Measurements from ENCODE around the gene YIPF3. TPM values are rescaled to one million over a fixed set of nuclear protein-coding genes. Genes with fewer than 3 reads are reported as not detected.
"Not testable (repeated sequence)": the region's sequence is repeated elsewhere in the genome, so short reads cannot be mapped to it uniquely, and the experiment has no call there.

Gene YIPF3
- polyA plus RNA-seq (120 to 138 TPM (median 136 TPM) in 3 replicates), polyA minus RNA-seq (142 to 213 TPM (median 144 TPM) in 3 replicates)
- polyA plus RNA-seq (2011; ENCODE audit: low read depth), result 29.2 TPM
- polyA plus RNA-seq (2011; cell fraction: cytosol; rRNA removed), result 103 and 104 TPM in 2 replicates
- 154 and 155 TPM in 2 replicates for polyA plus RNA-seq (2011; cell fraction: nucleus; rRNA removed)
- polyA plus RNA-seq (2012; ENCODE audit: low replicate concordance), result 63.0 and 89.2 TPM in 2 replicates
- polyA minus RNA-seq (2011; cell fraction: cytosol; rRNA and poly(A)+ RNA removed), result 90.5 TPM
- polyA minus RNA-seq (2011; cell fraction: nucleus; rRNA and poly(A)+ RNA removed), result 57.6 and 64.5 TPM in 2 replicates

DNA sequence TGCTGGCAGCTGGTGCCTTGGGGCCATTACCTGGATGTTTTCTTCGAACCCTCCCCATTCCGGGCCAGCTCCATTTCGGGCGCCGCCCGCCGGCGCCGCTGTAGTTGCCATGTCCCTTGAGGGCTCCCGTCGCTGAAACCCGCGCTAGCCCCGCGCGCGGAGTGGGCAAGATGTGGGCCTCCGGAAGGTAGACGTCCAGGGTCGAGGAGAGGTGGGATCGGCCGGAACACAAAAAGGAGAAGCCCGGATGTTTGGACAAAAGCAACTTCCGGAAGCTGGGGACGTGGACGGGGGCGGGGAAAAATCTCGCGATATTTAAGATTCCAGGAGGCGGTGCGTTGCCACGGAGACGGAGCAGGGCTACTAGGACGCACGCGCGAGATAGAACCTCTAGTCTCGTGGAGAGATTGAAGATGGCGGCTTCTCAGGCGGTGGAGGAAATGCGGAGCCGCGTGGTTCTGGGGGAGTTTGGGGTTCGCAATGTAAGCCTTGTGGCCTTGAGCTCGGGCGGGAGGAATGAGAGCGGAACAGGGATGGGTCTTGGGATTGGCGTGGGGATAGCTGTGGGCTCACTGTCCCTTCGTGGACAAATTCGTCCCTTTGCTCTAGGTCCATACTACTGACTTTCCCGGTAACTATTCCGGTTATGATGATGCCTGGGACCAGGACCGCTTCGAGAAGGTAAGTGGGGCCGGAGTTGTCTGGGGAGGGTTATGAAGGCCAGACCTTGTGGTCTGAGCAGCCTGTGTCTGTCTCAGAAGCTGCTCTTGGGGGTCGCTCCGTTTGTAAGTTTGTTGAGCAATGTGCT lies at the start of gene YIPF3, which contains the start of gene POLR1C:
Gene YIPF3, minus strand, starts transcription at position 230 of the 808 bp plus-strand sequence. Its CDS starts 119 bp downstream, at position 111.
Gene POLR1C, plus strand, starts transcription at position 393 of the 808 bp plus-strand sequence. Its CDS starts 21 bp downstream, at position 414.
- dilution Hi-C loops (cut with MboI; ENCODE audit: extremely low pct_ligation_motif_present, low sequenced_read_pairs), result no loop called here
- FAIRE-seq (peak; percentile 61), DNase-seq (ENCODE audit: low read depth, low spot score) (peak; percentile 81)
- TF ChIP-seq CTCF (optimal IDR thresholded peaks at IDR 0.05 in 1 of 3, IDR thresholded peaks at IDR 0.05 in 1 of 3, conservative IDR thresholded peaks at IDR 0.05 in 1 of 3; ENCODE audit: extremely low read depth in 1 of 3, insufficient read depth in 2 of 3, low read length in 3 of 3) (no peak), EZH2 (IDR thresholded peaks at IDR 0.05; ENCODE audit: low read length) (no peak)
- peak within 1 kb of the TSS; percentile 98 for H3K4me2 ChIP-seq (ENCODE audit: control insufficient read depth, extremely low read depth, insufficient read depth, low read depth, low read length)
- H3K36me3 ChIP-seq (ENCODE audit: control insufficient read depth in 2 of 2, extremely low read depth in 1 of 2, insufficient read depth in 2 of 2, low read length in 2 of 2), result peaks cover 37 to 58% of the 10 kb centered on the region in 2 experiments
- peak within 1 kb of the TSS; percentile 92 for H3K27ac ChIP-seq (ENCODE audit: control insufficient read depth, insufficient read depth, low read length)
- H4K20me1 ChIP-seq (ENCODE audit: control insufficient read depth, extremely low read depth, insufficient read depth, low read length), result peaks cover 8% of the 10 kb centered on the region
- H3K9me3 ChIP-seq (ENCODE audit: control insufficient read depth, low read depth, low read length), result no peaks in the 10 kb centered on the region
- peak within 1 kb of the TSS; percentile 75 to 89 (median 86) for H3K4me3 ChIP-seq (ENCODE audit: control insufficient read depth in 2 of 3, extremely low read depth in 1 of 3, insufficient read depth in 2 of 3, low read depth in 1 of 3, low read length in 3 of 3)
- H3K9ac ChIP-seq (ENCODE audit: control insufficient read depth, extremely low read depth, insufficient read depth, low read length), result peak within 1 kb of the TSS; percentile 97
- peaks cover 60% of the 10 kb centered on the region for H3K79me2 ChIP-seq (ENCODE audit: control insufficient read depth, insufficient read depth, low read length)
- H2AFZ ChIP-seq (ENCODE audit: control insufficient read depth, low read length), result peak within 1 kb of the TSS; percentile 82
- H3K4me1 ChIP-seq (ENCODE audit: control insufficient read depth, extremely low read depth, insufficient read depth, low read length), result peaks cover 28% of the 10 kb centered on the region
- H3K27me3 ChIP-seq (ENCODE audit: control insufficient read depth, extremely low read depth, insufficient read depth, low read length), result no peaks in the 10 kb centered on the region
- H3K9me1 ChIP-seq (ENCODE audit: control insufficient read depth, extremely low read depth, insufficient read depth, low read length), result peaks cover 8% of the 10 kb centered on the region

DNA sequence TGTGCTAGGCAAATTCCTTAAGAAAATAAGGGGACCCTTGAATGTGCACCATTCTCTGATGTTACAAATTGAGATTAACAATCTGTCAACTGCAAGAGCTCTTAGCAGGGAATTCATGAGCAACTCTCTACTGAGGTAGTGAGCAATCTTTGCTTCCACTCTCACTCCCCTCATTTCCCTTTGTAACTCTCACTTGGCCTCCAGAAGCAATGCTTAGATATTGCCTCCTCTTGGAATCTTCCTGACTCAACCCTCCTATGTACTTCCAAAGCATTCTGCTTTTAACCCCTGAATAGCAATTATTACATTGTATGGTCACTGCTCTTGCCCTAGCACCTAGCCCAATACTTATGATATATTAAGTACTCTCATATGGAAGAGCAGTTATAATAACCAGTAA lies 42.6 kb upstream of the YIPF3 start:
- DNase-seq (ENCODE audit: low read depth, low spot score) (no peak), FAIRE-seq (no peak)
- H3K79me2 ChIP-seq (ENCODE audit: control insufficient read depth, insufficient read depth, low read length), result no peaks in the 10 kb centered on the region
- H3K36me3 ChIP-seq (ENCODE audit: control insufficient read depth in 2 of 2, extremely low read depth in 1 of 2, insufficient read depth in 2 of 2, low read length in 2 of 2), result peaks cover 27 to 49% of the 10 kb centered on the region in 2 experiments
- TF ChIP-seq EZH2 (IDR thresholded peaks at IDR 0.05; ENCODE audit: low read length), result no peak
- no peak for TF ChIP-seq CTCF (optimal IDR thresholded peaks at IDR 0.05 in 1 of 3, IDR thresholded peaks at IDR 0.05 in 1 of 3, conservative IDR thresholded peaks at IDR 0.05 in 1 of 3; ENCODE audit: extremely low read depth in 1 of 3, insufficient read depth in 2 of 3, low read length in 3 of 3)
- no peaks in the 10 kb centered on the region for H3K9me1 ChIP-seq (ENCODE audit: control insufficient read depth, extremely low read depth, insufficient read depth, low read length)
- no peak overlapping the region for H2AFZ ChIP-seq (ENCODE audit: control insufficient read depth, low read length)
- H3K9ac ChIP-seq (ENCODE audit: control insufficient read depth, extremely low read depth, insufficient read depth, low read length), result no peak overlapping the region
- H3K4me2 ChIP-seq (ENCODE audit: control insufficient read depth, extremely low read depth, insufficient read depth, low read depth, low read length), result no peak overlapping the region
- no peaks in the 10 kb centered on the region for H3K9me3 ChIP-seq (ENCODE audit: control insufficient read depth, low read depth, low read length)
- no peaks in the 10 kb centered on the region for H4K20me1 ChIP-seq (ENCODE audit: control insufficient read depth, extremely low read depth, insufficient read depth, low read length)
- no peaks in the 10 kb centered on the region for H3K27me3 ChIP-seq (ENCODE audit: control insufficient read depth, extremely low read depth, insufficient read depth, low read length)
- H3K27ac ChIP-seq (ENCODE audit: control insufficient read depth, insufficient read depth, low read length), result no peak overlapping the region
- no peaks in the 10 kb centered on the region for H3K4me1 ChIP-seq (ENCODE audit: control insufficient read depth, extremely low read depth, insufficient read depth, low read length)
- no peak overlapping the region for H3K4me3 ChIP-seq (ENCODE audit: control insufficient read depth in 2 of 3, extremely low read depth in 1 of 3, insufficient read depth in 2 of 3, low read depth in 1 of 3, low read length in 3 of 3)
- dilution Hi-C loops (cut with MboI; ENCODE audit: extremely low pct_ligation_motif_present, low sequenced_read_pairs), result no loop called here

- H3K36me3 ChIP-seq (ENCODE audit: control insufficient read depth in 2 of 2, extremely low read depth in 1 of 2, insufficient read depth in 2 of 2, low read length in 2 of 2), result peaks cover 27 to 49% of the 10 kb centered on the region in 2 experiments
- H3K9me3 ChIP-seq (ENCODE audit: control insufficient read depth, low read depth, low read length); H3K9ac ChIP-seq (ENCODE audit: control insufficient read depth, extremely low read depth, insufficient read depth, low read length); H3K4me1 ChIP-seq (ENCODE audit: control insufficient read depth, extremely low read depth, insufficient read depth, low read length); dilution Hi-C loops (cut with MboI; ENCODE audit: extremely low pct_ligation_motif_present, low sequenced_read_pairs); H4K20me1 ChIP-seq (ENCODE audit: control insufficient read depth, extremely low read depth, insufficient read depth, low read length); H3K27me3 ChIP-seq (ENCODE audit: control insufficient read depth, extremely low read depth, insufficient read depth, low read length); H3K4me2 ChIP-seq (ENCODE audit: control insufficient read depth, extremely low read depth, insufficient read depth, low read depth, low read length); H3K79me2 ChIP-seq (ENCODE audit: control insufficient read depth, insufficient read depth, low read length); H3K27ac ChIP-seq (ENCODE audit: control insufficient read depth, insufficient read depth, low read length); H2AFZ ChIP-seq (ENCODE audit: control insufficient read depth, low read length); H3K4me3 ChIP-seq (ENCODE audit: control insufficient read depth in 2 of 3, extremely low read depth in 1 of 3, insufficient read depth in 2 of 3, low read depth in 1 of 3, low read length in 3 of 3); H3K9me1 ChIP-seq (ENCODE audit: control insufficient read depth, extremely low read depth, insufficient read depth, low read length); FAIRE-seq; DNase-seq (ENCODE audit: low read depth, low spot score): not testable (repeated sequence)
Observed at GRCh38 chr6:43557620-43558019, 40.9 kb upstream of the YIPF3 start.
